Kidney epithelial cell (primary cell): ENCODE results near the gene NLRC5. TPM values are rescaled to one million over a fixed set of nuclear protein-coding genes. Genes with fewer than 3 reads are reported as not detected.

ENCODE experiments used
- DNase-seq: peaks from one replicate; pipeline ENCODE4 v3.0.0-alpha.2; 2010; ENCODE audit warnings: low read depth
- H3K27me3 ChIP-seq: 2 replicates; pipeline ENCODE4 v1.6.0; 2011; ENCODE audit warnings: low read length; ENCODE audit not compliant: control insufficient read depth, insufficient read depth
- H3K36me3 ChIP-seq: 2 replicates; pipeline ENCODE4 v1.5.1; 2011; ENCODE audit warnings: low read length; ENCODE audit not compliant: control insufficient read depth, insufficient read depth
- H3K4me3 ChIP-seq: 2 replicates; pipeline ENCODE4 v1.5.1; 2011; ENCODE audit warnings: low read depth, mild to moderate bottlenecking, control low read depth, low read length
- total RNA-seq: library from RNA; depleted of rRNA; stranded (reverse); fragments of >200 nt; gene quantifications from 2 replicates; pipeline ENCODE4 v1.2.3, GENCODE V29; 2015
- TF ChIP-seq, protein P1 (sequence below): IDR thresholded peaks from 2 replicates; pipeline ENCODE4 v1.5.1; 2011; ENCODE audit warnings: mild to moderate bottlenecking, moderate library complexity, low read length, control low read depth, inconsistent platforms; ENCODE audit not compliant: insufficient read depth, poor library complexity, severe bottlenecking

NLRC5 gene
- total RNA-seq, result 7.7 and 14.1 TPM in 2 replicates

DNA sequence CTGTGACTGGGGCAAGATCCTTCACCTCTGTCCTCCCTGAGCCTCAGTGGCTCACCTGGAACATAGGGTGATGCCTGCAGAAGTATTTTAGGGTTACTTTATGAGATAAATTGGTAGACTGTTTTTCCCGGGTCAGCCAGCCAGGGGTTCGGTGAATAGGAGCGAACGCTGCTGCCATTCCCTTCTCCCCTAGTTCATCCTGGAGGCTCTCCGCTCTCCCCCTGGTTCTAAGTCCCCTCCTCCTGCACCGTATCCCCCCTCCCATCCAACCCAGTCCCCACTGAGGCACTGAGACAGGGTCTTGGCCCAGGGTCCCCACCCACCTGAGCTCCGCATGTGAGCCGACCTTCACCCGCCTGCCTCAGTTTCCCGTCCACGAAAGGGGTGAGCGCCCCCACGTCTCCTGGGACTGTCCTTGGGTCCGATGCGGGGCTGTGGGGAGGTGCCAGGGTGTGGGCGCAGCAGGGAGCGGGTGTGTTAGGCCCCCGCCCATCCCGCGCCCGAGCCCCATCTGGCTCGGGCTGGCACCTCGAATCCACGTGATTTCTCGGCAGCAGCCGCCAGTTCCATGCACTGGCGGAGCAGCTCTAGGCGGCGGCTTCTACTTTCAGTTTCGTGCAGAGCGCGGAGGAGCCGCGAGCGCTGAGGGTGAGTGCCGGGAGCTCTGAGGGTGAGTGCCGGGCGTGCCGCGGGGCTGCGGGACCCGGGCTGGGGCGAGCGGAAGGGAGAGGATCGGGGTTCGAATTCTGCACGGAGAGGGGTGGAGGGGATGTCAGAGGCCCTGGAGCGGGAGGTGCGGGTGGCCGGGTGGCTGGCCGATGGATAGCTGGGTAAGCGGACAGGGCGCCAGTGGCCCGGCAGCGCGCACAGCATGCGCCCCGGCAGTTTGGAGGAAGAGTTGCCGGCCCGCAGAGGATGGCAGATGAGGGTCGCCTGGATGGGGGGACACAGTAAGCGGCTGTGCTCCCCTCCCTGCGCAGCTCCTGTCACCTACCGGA is at the start of gene NLRC5:
NLRC5 (plus strand) TSS at position 610 of the 998 bp plus-strand sequence. CDS start 31,156 bp downstream, outside the sequence.
- peak within 1 kb of the TSS; percentile 66 for H3K4me3 ChIP-seq
- TF ChIP-seq, protein P1, sequence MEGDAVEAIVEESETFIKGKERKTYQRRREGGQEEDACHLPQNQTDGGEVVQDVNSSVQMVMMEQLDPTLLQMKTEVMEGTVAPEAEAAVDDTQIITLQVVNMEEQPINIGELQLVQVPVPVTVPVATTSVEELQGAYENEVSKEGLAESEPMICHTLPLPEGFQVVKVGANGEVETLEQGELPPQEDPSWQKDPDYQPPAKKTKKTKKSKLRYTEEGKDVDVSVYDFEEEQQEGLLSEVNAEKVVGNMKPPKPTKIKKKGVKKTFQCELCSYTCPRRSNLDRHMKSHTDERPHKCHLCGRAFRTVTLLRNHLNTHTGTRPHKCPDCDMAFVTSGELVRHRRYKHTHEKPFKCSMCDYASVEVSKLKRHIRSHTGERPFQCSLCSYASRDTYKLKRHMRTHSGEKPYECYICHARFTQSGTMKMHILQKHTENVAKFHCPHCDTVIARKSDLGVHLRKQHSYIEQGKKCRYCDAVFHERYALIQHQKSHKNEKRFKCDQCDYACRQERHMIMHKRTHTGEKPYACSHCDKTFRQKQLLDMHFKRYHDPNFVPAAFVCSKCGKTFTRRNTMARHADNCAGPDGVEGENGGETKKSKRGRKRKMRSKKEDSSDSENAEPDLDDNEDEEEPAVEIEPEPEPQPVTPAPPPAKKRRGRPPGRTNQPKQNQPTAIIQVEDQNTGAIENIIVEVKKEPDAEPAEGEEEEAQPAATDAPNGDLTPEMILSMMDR, result no peak
- H3K27me3 ChIP-seq, result no peaks in the 10 kb centered on the region
- no peaks in the 10 kb centered on the region for H3K36me3 ChIP-seq
- DNase-seq, result no peak

GRCh38 chr16:56939801-56940200 is 49.6 kb upstream of the NLRC5 start:
- H3K4me3 ChIP-seq, result no peak overlapping the region
- no peaks in the 10 kb centered on the region for H3K27me3 ChIP-seq
- no peak for DNase-seq
- H3K36me3 ChIP-seq, result peaks cover 12% of the 10 kb centered on the region
- TF ChIP-seq, protein P1, result no peak

DNA sequence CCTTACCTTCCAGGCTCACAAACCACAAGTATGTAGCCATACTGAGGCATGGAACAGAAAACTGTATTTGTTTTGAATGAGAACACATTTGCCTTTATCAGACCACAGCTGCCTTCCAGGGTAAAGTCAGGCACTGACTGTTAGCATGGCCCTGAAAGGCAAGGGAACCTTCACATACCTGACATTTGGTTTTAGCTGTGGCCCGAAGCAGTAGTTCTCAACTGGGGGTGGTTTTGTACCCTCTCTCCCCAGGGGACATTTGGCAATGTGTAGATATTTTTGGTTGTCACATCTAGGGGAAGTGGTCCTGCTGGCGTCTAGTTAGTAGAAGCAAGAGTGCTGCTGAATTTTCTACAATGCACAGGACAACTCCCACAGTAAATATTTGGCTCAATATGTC is 48.3 kb upstream of the NLRC5 start:
- H3K4me3 ChIP-seq, result no peak overlapping the region
- no peak for DNase-seq
- peaks cover 13% of the 10 kb centered on the region for H3K36me3 ChIP-seq
- no peaks in the 10 kb centered on the region for H3K27me3 ChIP-seq
- TF ChIP-seq, protein P1, result no peak

- Histone ChIP-seq H3K27me3 (no peaks in the 10 kb centered on the region), H3K4me3 (no peak overlapping the region), H3K36me3 (peaks cover 13% of the 10 kb centered on the region)
- DNase-seq, result no peak
- TF ChIP-seq, protein P1, result no peak
Observed at GRCh38 chr16:56941856-56942331, 47.5 kb upstream of the NLRC5 start.

- H3K36me3 ChIP-seq, result peaks cover 7% of the 10 kb centered on the region
- DNase-seq, result no peak
- no peak overlapping the region for H3K4me3 ChIP-seq
- TF ChIP-seq, protein P1, result no peak
- H3K27me3 ChIP-seq, result no peaks in the 10 kb centered on the region
Observed at GRCh38 chr16:56943761-56944375, 45.5 kb upstream of the NLRC5 start.
